HFF-Myc (cell line): ENCODE results near the gene UBAC2.

Experiments used
- DNase-seq: peaks from one replicate; pipeline ENCODE4 v3.0.0-alpha.2; 2011; ENCODE audit warnings: low read depth; ENCODE audit errors: extremely low read depth
- H3K4me3 ChIP-seq: replicated peaks from 2 replicates; pipeline ENCODE4 v1.5.1; 2011; ENCODE audit warnings: low read depth, mild to moderate bottlenecking, control low read depth, low read length
- TF ChIP-seq, protein P1 (sequence below): IDR thresholded peaks from 2 replicates; pipeline ENCODE4 v1.5.1; 2012; ENCODE audit warnings: mild to moderate bottlenecking, low read depth, low read length, control low read depth; ENCODE audit errors: missing control alignments

UBAC2 gene

DNA sequence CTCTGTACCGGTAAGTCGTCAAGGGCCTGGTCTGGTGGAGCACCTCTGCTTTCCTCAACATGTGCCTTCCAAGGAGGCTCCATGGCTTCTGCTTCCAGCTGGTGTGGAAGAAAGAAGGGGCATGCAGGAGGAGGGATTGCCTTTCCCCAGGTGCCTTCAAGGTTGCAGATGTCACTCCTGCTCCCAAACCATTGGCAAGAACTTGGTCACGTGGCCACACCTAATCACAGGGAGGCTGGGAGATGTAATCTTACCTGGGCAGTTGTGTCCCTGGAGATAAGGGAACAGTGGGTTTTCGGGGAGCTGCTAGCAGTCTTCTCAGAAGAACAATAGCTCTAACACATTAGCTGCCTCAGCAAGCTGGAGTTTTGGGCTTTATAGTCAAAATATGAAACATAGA, 67.3 kb downstream of the UBAC2 start:
- no peak for DNase-seq
- TF ChIP-seq, protein P1, sequence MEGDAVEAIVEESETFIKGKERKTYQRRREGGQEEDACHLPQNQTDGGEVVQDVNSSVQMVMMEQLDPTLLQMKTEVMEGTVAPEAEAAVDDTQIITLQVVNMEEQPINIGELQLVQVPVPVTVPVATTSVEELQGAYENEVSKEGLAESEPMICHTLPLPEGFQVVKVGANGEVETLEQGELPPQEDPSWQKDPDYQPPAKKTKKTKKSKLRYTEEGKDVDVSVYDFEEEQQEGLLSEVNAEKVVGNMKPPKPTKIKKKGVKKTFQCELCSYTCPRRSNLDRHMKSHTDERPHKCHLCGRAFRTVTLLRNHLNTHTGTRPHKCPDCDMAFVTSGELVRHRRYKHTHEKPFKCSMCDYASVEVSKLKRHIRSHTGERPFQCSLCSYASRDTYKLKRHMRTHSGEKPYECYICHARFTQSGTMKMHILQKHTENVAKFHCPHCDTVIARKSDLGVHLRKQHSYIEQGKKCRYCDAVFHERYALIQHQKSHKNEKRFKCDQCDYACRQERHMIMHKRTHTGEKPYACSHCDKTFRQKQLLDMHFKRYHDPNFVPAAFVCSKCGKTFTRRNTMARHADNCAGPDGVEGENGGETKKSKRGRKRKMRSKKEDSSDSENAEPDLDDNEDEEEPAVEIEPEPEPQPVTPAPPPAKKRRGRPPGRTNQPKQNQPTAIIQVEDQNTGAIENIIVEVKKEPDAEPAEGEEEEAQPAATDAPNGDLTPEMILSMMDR, result no peak
- H3K4me3 ChIP-seq, result no peak overlapping the region

DNA sequence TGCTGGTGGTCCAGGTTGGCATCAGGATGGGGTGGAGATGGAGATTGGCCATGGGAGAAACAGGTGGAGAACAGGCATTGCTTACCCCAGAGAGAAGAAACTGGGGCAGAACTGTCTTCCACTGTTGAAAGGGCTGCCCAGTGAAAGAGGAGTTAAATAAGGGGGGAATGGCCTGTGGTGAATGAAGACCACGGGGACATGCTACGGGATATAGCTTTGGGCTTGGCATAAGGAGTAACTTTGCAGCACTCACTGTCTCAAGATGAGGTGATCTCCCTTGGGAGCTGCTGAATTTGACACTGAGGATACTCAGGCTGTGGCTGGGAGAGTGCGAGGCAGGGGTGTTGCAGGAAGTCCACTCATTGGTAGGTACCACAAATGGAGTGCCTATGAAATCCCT, 68.2 kb downstream of the UBAC2 start:
- no peak overlapping the region for H3K4me3 ChIP-seq
- TF ChIP-seq, protein P1, result no peak
- DNase-seq, result no peak

DNA sequence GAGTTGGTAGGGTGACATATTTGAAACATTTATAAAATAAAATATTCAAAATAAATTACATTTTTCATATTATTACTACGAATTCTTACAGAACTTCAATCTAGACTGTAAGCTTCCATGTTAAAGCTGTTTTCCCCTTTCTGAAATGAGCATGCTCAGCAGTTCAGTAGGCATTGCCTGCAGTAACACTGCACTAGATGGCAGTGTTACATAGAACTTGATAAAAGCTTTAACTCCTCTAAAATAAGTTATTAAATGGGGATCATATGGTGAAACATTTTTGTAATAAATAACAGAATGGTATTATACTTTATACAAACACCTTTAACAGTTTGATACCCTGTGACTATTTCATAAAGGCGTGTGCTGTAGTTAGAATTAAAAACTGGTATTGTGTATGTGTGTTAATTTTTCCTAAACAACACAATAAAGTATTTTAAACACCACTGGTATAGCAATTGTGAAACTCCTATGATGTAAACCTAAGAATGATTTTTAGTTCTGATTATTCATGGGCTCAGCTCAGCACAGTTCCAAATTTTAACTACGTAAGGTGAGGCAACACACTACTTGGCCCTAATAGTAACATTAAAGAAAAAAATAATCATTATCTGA, 69.1 kb downstream of the UBAC2 start:
- DNase-seq, result no peak
- TF ChIP-seq, protein P1, result peak; percentile 70
- H3K4me3 ChIP-seq, result no peak overlapping the region

DNA sequence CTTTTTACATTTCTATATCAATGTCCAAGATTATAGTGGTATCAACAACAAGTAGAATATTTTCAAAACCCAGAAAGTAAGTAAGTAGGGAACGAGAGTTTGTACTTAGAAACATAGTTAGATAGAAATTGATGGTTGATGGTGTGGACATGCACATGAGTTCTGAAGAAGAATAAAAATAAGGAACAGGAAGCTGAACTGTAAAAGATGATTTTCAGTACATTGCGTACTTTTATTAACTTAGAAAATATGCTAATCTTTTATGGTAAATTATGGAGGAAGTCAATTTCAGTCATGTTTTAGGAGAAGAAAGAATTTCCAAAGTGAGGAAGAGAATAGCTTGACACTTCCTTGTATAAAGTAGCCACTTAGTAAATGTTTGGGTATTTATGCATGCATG, 69.9 kb downstream of the UBAC2 start:
- TF ChIP-seq, protein P1, result no peak
- no peak overlapping the region for H3K4me3 ChIP-seq
- DNase-seq, result no peak

DNA sequence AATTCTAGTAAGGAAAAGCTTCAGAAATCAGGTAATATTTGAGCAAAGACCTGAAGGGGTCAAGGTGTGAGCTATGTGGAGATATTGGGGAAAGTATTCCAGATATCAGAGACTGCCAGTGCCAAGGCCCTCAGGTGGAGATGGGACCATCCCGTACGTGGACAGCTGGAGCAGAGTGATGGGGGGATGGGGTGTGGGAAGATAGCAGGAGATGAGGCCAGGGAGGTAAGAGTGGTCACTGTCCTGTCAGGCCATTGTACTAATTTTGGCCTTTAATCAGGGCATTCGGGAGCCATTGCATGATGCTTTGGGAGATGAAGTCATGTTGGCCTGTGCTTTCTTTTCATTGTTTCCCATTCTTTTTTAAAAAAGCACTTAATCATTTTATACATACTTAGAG, 70.6 kb downstream of the UBAC2 start:
- H3K4me3 ChIP-seq, result no peak overlapping the region
- DNase-seq, result no peak
- TF ChIP-seq, protein P1, result no peak

DNA sequence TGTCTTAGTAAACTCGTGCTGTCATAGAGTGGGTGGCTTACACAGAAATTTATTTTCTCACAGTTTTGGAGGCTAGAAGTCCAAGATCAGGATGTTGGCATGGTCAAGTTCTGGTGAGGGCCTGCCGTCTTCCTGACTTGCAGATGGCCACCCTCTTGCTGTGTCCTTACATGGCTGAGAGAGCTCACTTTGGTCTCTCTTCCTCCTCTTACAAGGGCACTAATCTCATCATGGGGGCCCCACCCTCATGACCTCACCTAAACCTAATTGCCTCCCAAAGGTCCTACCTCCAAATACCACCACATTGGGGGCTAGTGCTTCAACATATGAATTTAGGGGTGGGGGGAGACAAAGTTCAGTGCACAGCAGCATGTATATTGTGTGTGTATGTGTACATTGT, 71.8 kb downstream of the UBAC2 start:
- TF ChIP-seq, protein P1, result no peak
- no peak overlapping the region for H3K4me3 ChIP-seq
- DNase-seq, result no peak

DNA sequence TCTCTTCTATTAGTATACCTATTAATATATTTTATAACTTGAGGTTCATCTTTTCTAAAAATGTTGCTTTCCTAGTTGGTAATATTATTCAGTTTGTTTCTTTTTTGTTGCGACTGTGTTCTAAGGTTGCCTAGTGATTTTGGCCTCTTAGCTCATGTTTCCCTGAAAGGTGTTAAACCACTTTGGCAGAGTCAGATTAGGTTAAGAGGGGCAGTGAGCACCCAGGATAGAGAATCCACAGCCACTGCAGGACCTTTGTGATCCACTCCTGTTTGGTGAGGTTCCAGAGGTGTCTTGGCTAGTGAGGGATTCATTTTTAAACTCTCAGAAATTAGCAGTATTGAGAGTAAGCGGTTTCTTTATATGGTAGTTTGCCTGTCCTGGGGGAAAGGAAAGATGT, 72.5 kb downstream of the UBAC2 start:
- TF ChIP-seq, protein P1, result no peak

More for the DNA sequence above, 72.5 kb downstream of the UBAC2 start:
- DNase-seq, result no peak
- H3K4me3 ChIP-seq, result no peak overlapping the region
